CD4-positive, alpha-beta T cell treated with Interferon gamma for 1 hour (primary cell): ENCODE results near the gene GPR17.

Experiments
- DNase-seq: peaks from one replicate; pipeline ENCODE4 v3.0.0-alpha.2; 2020

Gene GPR17

GRCh38 chr2:127645395-127646291 is at the start of gene GPR17:
TSS of gene GPR17 (plus strand) at chr2:127646153. CDS start at chr2:127650736, 4,583 bp downstream.
- no peak for DNase-seq

GRCh38 chr2:127596311-127597045 is 49.5 kb upstream of the GPR17 start:
- no peak for DNase-seq

DNA sequence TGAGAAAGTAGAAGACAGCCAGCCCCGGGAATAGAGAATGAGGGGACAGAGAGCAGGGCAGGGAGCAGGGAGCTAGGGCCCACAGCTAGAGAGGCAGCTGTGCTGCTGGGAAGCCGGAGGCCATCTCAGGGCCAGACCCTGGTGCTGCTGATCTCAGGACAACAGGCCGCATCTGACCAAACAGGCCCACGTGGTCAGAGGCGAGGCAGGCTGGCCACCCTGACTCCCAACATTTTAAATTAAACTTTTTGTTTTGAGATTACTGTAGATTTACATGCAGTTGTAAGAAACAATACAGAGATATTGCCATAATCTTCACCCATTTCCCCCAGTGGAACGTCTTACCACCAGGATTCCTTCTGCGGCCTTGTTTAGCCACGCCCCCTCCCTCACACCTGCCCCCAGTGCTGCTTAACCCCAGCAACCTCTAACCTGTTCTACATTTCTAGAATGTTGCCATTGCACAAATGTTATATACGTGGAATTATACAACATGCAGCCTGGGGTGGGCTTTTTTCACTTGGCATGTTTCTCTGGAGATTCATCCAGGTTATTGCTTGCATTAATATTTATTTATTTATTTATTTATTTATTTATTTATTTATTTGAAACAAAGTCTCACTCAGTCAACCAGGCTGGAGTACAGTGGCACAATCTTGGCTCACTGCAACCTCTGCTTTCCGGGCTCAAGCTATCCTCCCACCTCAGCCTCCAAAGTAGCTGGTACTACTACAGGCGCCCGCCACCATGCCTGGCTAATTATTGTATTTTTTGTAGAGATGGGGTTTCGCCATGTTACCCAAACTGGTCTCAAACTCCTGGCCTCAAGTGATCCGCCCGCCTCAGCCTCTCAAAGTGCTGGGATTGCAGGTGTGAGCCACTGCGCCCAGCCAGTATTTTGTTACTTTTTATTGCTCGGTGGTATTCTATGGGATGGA is 48.6 kb upstream of the GPR17 start:
- no peak for DNase-seq

DNA sequence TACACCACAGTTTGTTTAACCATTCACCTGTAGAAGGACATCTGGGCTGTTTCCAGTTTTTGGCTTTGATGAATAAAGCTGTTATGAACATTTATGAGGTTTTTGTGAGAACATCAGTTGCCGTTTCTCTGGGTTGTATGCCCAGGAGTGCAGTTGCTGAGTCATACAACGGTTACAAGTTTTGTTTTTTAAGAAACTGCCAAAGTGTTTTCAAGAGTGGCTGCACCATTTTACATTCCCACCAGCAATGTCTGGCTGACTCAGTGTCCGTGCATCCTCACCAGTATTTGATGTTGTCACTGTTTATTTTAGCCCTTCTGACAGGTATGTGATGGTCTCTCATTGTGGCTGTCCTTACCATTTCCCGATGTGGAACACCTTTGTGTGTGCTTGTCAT is 48.0 kb upstream of the GPR17 start:
- DNase-seq: no peak

DNA sequence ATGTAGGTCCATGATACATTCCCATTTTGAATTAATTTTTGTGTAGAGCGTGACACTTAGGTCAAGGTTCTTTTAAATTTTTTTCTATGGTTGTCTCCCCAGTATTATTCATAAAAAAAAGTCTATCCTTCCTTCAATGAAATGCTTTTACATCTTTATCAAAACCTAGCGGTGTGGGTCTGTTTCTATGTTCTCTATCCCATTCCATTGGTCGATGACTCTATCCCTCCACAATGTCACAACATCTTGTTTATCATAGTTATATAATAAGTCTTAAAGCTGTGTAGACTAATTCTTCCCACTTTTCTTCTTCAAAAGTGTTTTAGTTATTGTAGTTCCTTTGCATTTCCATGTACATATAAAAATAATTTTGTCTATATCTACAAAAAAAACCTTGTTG is 47.2 kb upstream of the GPR17 start:
- DNase-seq: no peak

- no peak for DNase-seq
Observed at GRCh38 chr2:127599211-127599610, 46.7 kb upstream of the GPR17 start.

GRCh38 chr2:127604986-127605385 is 41.0 kb upstream of the GPR17 start:
- DNase-seq: no peak

DNA sequence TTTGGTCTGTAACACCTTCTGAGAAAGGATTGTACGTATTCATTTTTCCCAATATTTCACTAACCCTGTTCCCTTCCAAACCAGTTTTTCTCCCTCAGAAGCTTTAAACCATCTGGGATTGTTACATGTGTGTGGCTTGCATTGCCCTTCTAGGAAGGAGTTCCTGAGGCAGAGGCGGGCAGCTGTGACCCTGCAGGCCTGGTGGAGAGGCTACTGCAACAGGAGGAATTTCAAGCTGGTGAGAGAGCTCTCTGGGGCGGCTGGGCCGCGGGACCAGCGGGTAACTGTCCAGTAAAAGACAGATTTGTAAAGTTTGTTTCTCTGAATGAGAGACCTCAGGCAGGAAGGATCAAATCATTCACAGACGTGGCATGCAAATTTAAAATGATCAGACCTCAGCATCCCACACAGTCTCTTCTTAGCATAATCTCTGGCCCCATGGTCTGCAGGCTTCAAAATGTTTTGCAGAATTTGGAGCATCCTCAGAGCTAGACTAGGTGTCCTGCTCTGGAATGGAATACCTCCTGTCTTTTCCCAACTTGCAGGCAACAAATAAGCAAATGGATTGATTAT is 40.2 kb upstream of the GPR17 start:
- no peak for DNase-seq

GRCh38 chr2:127606625-127607398 is 39.1 kb upstream of the GPR17 start:
- no peak for DNase-seq

DNA sequence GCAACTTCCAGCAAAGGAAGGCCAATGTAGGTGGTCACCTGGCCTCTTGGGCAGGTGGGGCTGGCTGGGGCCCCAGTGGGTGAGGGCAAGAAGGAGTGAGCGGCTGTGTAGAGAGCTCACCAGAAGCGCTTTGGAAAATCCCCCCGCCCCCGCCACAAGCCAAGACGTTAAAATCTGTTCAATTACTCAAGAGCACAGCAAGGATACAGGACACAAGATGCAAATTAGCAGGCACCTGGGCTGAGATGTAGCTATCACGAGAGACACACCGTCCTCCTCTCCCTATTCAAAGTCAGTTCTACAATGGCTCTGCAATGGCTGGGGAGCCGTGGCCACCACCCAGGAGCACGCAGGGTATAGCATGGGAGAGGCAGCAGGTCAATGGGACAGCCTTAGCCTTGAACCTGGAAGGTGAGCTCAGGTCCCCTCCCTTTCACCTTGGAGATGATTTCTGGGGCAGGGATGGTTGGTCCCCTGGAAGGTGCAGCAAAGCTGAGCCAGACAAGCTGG is 38.5 kb upstream of the GPR17 start:
- no peak for DNase-seq

DNA sequence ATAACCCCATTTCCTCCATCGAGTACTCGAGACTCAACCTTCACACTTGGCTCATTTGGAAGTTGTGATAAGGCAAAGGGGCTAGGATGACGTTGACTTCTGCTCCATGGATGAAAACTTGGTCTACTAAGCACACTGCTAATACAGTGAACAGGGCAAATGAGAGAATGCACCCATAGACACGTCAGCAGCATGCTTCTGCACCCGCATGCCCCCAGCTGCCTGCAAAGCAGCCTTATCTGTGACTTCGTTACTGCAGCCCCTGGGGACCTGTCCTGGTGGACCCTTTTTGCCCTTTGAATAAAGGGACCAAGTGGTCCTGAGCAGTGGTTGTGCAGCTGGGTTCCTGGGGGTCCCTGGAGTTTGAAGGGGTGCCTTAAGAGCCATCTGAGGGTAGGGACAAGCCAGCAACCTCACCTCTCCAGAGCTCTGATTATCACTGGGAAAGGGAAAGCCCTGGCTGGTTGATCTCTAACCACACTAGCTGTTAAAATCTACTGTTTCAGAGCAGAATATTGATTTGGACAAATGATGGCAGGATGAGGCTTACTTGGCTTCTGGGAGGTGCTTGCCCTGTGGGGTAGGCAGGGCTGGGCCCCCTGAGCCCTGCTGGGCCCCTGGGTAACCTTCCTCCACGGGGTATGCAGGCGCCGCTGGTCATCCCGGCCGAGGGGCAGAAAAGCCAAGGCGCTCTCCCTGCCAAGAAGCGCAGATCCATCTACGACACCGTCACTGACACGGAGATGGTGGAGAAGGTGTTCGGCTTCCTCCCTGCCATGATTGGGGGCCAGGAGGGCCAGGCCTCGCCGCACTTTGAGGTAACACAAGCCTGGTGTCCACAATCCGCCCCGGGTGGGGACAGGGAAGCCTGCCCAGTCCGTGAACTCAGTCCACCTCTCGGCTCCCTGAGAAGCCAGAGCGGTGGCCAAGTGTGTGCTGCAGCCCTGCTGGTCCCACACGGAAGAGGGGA is 37.6 kb upstream of the GPR17 start:
- no peak for DNase-seq

GRCh38 chr2:127609031-127609751 is 36.8 kb upstream of the GPR17 start:
- DNase-seq: no peak

DNA sequence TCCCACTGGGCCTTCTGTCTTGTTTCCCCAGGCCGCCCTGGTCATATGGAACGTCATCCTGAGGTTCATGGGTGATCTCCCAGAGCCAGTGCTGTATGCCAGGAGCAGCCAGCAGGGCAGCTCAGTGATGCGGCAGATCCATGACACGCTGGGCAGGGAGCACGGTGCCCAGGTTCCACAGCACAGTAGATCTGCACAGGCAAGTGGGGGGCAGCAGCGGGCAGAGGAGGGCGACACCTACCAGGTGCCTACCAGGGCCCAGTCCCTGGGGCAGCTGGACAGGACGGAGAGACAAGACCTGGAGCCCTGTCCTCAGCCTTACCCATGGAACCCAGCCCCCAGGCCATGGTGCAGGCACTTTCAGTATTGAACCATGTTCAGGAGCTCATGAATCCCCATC is 36.1 kb upstream of the GPR17 start:
- DNase-seq: no peak

DNA sequence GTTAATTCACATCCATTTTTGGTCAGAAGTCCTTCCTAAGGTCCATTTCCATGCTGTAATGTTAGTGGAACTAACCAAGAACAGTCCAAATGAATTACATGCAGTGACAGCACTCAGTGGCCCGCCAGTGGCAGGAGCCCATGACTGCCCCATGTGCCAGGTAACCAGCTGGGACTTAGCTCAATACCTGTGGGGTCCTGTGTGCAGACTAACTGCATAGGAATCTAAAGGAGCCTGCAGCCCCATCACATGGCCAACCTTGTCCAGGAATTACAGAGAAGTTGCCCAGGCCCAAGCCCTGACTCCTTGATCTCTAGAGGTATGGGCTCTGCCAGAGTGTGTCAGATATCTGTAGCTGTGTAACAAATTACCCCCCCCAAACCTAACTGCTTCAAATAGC is 35.4 kb upstream of the GPR17 start:
- DNase-seq: no peak

- no peak for DNase-seq
Observed at GRCh38 chr2:127611076-127611925, 34.7 kb upstream of the GPR17 start.

GRCh38 chr2:127612111-127612822 is 33.7 kb upstream of the GPR17 start:
- DNase-seq: no peak

GRCh38 chr2:127614246-127614645 is 31.7 kb upstream of the GPR17 start:
- no peak for DNase-seq

DNA sequence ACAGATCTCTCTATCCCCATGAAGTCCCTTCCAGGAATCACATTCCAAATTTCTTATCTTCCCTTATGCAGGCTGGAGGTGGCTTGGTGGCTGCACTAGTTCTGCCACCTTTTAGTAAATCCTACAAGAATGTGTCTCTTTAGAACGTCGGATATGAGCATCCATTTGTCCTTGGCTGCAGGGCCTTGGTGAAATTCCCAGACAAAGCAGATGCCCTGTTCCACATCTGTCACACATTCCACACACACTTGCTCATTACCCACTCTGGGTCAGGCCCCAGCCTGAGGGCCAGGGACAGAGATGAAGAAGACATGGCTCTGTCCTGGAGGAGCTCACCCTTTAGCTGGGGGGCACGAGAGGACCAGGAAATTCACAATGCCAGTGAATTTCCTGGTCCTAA is 31.2 kb upstream of the GPR17 start:
- DNase-seq: no peak
